Trophoblast cell (in vitro differentiated cells and primary cell): ENCODE data around the gene SLC35F3.
A peak's percentile ranks its signal among the peaks of the same experiment; 100 is the strongest.
"Not testable (repeated sequence)": the region's sequence is repeated elsewhere in the genome, so short reads cannot be mapped to it uniquely, and the experiment has no call there.

ENCODE experiments used
- DNase-seq, 2 donors: peaks; one replicate each; pipeline ENCODE4 v3.0.0-alpha.2; 2016
- H2AFZ ChIP-seq: 2 replicates; pipeline ENCODE4 v1.6.1; 2013; ENCODE audit warnings: low read length, moderate library complexity, mild to moderate bottlenecking; ENCODE audit not compliant: insufficient read depth, poor library complexity
- H2AK5ac ChIP-seq: 2 replicates; pipeline ENCODE4 v1.6.1; 2013; ENCODE audit warnings: mild to moderate bottlenecking, low read length
- H2BK120ac ChIP-seq: 2 replicates; pipeline ENCODE4 v1.6.1; 2013; ENCODE audit warnings: low read length, mild to moderate bottlenecking, moderate library complexity; ENCODE audit not compliant: insufficient read depth, poor library complexity
- H2BK12ac ChIP-seq: 2 replicates; pipeline ENCODE4 v1.6.1; 2013; ENCODE audit warnings: mild to moderate bottlenecking, low read length, moderate library complexity
- H2BK5ac ChIP-seq: 2 replicates; pipeline ENCODE4 v1.6.1; 2013; ENCODE audit warnings: low read length, low read depth, moderate library complexity, mild to moderate bottlenecking; ENCODE audit not compliant: poor library complexity
- H3K14ac ChIP-seq: 2 replicates; pipeline ENCODE4 v1.6.1; 2013; ENCODE audit warnings: mild to moderate bottlenecking, low read length
- H3K18ac ChIP-seq: 2 replicates; pipeline ENCODE4 v1.6.1; 2013; ENCODE audit warnings: mild to moderate bottlenecking, low read length
- H3K23ac ChIP-seq: 2 replicates; pipeline ENCODE4 v1.6.1; 2013; ENCODE audit warnings: low read length
- H3K27ac ChIP-seq: 2 replicates; pipeline ENCODE4 v1.5.1; 2013; ENCODE audit warnings: low read depth, mild to moderate bottlenecking, inconsistent platforms, low read length, moderate library complexity
- H3K27me3 ChIP-seq: 2 replicates; pipeline ENCODE4 v1.6.1; 2013; ENCODE audit warnings: inconsistent platforms, mild to moderate bottlenecking, low read length, moderate library complexity; ENCODE audit not compliant: insufficient read depth
- H3K36me3 ChIP-seq, 2 experiments: 1 replicate in 1 of 2; 2 replicates in 1 of 2; pipeline ENCODE4 v1.6.1; 2013; ENCODE audit warnings: low read length in 2 of 2, mild to moderate bottlenecking in 2 of 2, moderate library complexity in 1 of 2; ENCODE audit not compliant: insufficient read depth in 2 of 2, control insufficient read depth in 1 of 2
- H3K4ac ChIP-seq: 2 replicates; pipeline ENCODE4 v1.6.1; 2013; ENCODE audit warnings: low read depth, mild to moderate bottlenecking, low read length, moderate library complexity
- H3K4me1 ChIP-seq, 2 experiments: 1 replicate in 1 of 2; 2 replicates in 1 of 2; pipeline ENCODE4 v1.6.1; 2013; ENCODE audit warnings: low read length in 2 of 2, mild to moderate bottlenecking in 2 of 2, moderate library complexity in 1 of 2; ENCODE audit not compliant: insufficient read depth in 2 of 2, control insufficient read depth in 1 of 2
- H3K4me2 ChIP-seq: 2 replicates; pipeline ENCODE4 v1.6.1; 2013; ENCODE audit warnings: inconsistent platforms, mild to moderate bottlenecking, low read length, moderate library complexity
- H3K4me3 ChIP-seq: 2 replicates; pipeline ENCODE4 v1.5.1; 2013; ENCODE audit warnings: mild to moderate bottlenecking, low read depth, low read length, inconsistent platforms
- H3K79me1 ChIP-seq: one replicate; pipeline ENCODE4 v1.6.1; 2013; ENCODE audit warnings: low read length
- H3K79me2 ChIP-seq: 2 replicates; pipeline ENCODE4 v1.6.1; 2013; ENCODE audit warnings: low read length, mild to moderate bottlenecking; ENCODE audit not compliant: control insufficient read depth, insufficient read depth, poor library complexity
- H3K9ac ChIP-seq: 2 replicates; pipeline ENCODE4 v1.6.1; 2013; ENCODE audit warnings: mild to moderate bottlenecking, low read length
- H3K9me3 ChIP-seq: 2 replicates; pipeline ENCODE4 v1.6.1; 2013; ENCODE audit warnings: low read depth, mild to moderate bottlenecking, control low read depth, inconsistent platforms, low read length; ENCODE audit not compliant: insufficient read depth
- H4K12ac ChIP-seq: 2 replicates; pipeline ENCODE4 v1.6.1; 2013; ENCODE audit warnings: low read depth, mild to moderate bottlenecking, low read length, moderate library complexity
- H4K8ac ChIP-seq: 2 replicates; pipeline ENCODE4 v1.6.1; 2013; ENCODE audit warnings: low read depth, mild to moderate bottlenecking, low read length, moderate library complexity
- H4K91ac ChIP-seq: one replicate; pipeline ENCODE4 v1.6.1; 2013; ENCODE audit warnings: low read depth, mild to moderate bottlenecking, low read length, moderate library complexity
- WGBS: extraction: QIAGEN DNeasy Blood & Tissue Kit; methylation state at CpG from one replicate; pipeline ENCODE4 v1.1.7; 2013; ENCODE audit warnings: missing lambda C conversion rate; ENCODE audit not compliant: insufficient read length, insufficient coverage; ENCODE audit errors: extremely low coverage; 5-methylcytosine and 5-hydroxymethylcytosine counted together

SLC35F3 gene

GRCh38 chr1:234152344-234152743 is 247.9 kb downstream of the SLC35F3 start:
- H3K4me1 ChIP-seq, H3K4ac ChIP-seq, H3K9me3 ChIP-seq, H3K14ac ChIP-seq, H4K8ac ChIP-seq, H2BK120ac ChIP-seq, H3K27ac ChIP-seq, H3K23ac ChIP-seq, DNase-seq, H2AFZ ChIP-seq, H4K12ac ChIP-seq, H3K36me3 ChIP-seq, H3K18ac ChIP-seq, H3K79me1 ChIP-seq, H2BK12ac ChIP-seq, H4K91ac ChIP-seq, H2AK5ac ChIP-seq, H3K79me2 ChIP-seq, H3K4me3 ChIP-seq, H3K9ac ChIP-seq, H3K4me2 ChIP-seq, H2BK5ac ChIP-seq, H3K27me3 ChIP-seq: not testable (repeated sequence)
- no CpG with 5 or more reads among the region's 4 CpGs for WGBS

- Histone ChIP-seq H3K27me3 (no peaks in the 10 kb centered on the region), H3K4me3 (no peak overlapping the region), H3K14ac (no peak overlapping the region), H3K18ac (no peak overlapping the region), H3K4me1 (no peaks in the 10 kb centered on the region), H3K4me2 (no peak overlapping the region), H2BK120ac (no peak overlapping the region), H4K12ac (no peak overlapping the region), H2BK5ac (no peak overlapping the region), H3K23ac (no peak overlapping the region), H3K9ac (no peak overlapping the region), H3K36me3 (no peaks in the 10 kb centered on the region), H3K79me2 (no peaks in the 10 kb centered on the region), H2BK12ac (no peak overlapping the region), H2AK5ac (no peak overlapping the region), H3K79me1 (no peaks in the 10 kb centered on the region), H3K9me3 (no peaks in the 10 kb centered on the region), H3K27ac (no peak overlapping the region), H2AFZ (no peak overlapping the region), H3K4ac (no peak overlapping the region), H4K91ac (no peak overlapping the region), H4K8ac (no peak overlapping the region)
- DNase-seq, result peak; percentile 52 to 93
- no CpG with 5 or more reads among the region's 7 CpGs for WGBS
Measured at GRCh38 chr1:234154320-234155251, 250.1 kb downstream of the SLC35F3 start.

DNA sequence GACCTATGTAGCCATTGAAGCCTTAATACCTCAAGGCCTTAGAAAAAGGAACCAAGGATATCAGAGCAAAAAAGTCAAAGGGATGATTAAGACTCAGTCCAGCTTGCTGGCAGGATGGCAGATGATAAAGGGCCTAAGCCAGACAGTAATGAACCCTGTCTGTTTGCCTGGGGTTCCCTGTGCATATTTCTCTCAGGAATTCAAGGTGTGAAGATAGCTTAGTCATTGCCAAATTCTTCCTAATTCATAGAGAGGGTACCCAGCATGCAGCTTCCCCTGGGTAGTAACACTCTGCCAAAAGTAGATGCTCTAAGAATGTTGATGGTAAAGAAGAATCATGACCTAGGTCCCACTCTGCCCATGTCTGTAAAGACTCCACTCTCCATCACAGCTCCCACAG is 258.2 kb downstream of the SLC35F3 start:
- no peaks in the 10 kb centered on the region for H3K27me3 ChIP-seq
- no peak overlapping the region for H2BK120ac ChIP-seq
- H3K36me3 ChIP-seq, result no peaks in the 10 kb centered on the region
- no peak overlapping the region for H2AFZ ChIP-seq
- H4K12ac ChIP-seq, result no peak overlapping the region
- no peak overlapping the region for H2AK5ac ChIP-seq
- no peaks in the 10 kb centered on the region for H3K9me3 ChIP-seq
- no peaks in the 10 kb centered on the region for H3K79me2 ChIP-seq
- no peak overlapping the region for H3K4me3 ChIP-seq
- H3K14ac ChIP-seq, result no peak overlapping the region
- no peak overlapping the region for H3K27ac ChIP-seq
- no peak for DNase-seq
- no peaks in the 10 kb centered on the region for H3K79me1 ChIP-seq
- no peak overlapping the region for H2BK12ac ChIP-seq
- H3K9ac ChIP-seq, result no peak overlapping the region
- no peak overlapping the region for H4K91ac ChIP-seq
- no peak overlapping the region for H3K23ac ChIP-seq
- no peak overlapping the region for H3K4ac ChIP-seq
- no peaks in the 10 kb centered on the region for H3K4me1 ChIP-seq
- no peak overlapping the region for H4K8ac ChIP-seq
- H3K4me2 ChIP-seq, result no peak overlapping the region
- no peak overlapping the region for H3K18ac ChIP-seq
- no peak overlapping the region for H2BK5ac ChIP-seq

- Histone ChIP-seq H2AK5ac (no peak overlapping the region), H4K8ac (no peak overlapping the region), H3K9ac (no peak overlapping the region), H3K27ac (no peak overlapping the region), H4K91ac (no peak overlapping the region), H3K79me1 (no peaks in the 10 kb centered on the region), H3K36me3 (no peaks in the 10 kb centered on the region), H4K12ac (no peak overlapping the region), H2BK120ac (no peak overlapping the region), H3K14ac (no peak overlapping the region), H3K18ac (no peak overlapping the region), H3K27me3 (no peaks in the 10 kb centered on the region), H3K79me2 (no peaks in the 10 kb centered on the region), H3K4me2 (no peak overlapping the region), H2BK5ac (no peak overlapping the region), H3K4me3 (no peak overlapping the region), H3K23ac (no peak overlapping the region), H2BK12ac (no peak overlapping the region), H2AFZ (no peak overlapping the region), H3K4me1 (no peaks in the 10 kb centered on the region), H3K4ac (no peak overlapping the region), H3K9me3 (no peaks in the 10 kb centered on the region)
- DNase-seq, result no peak
- WGBS, result no CpG with 5 or more reads among the region's 6 CpGs
Measured at GRCh38 chr1:234163267-234163919, 258.9 kb downstream of the SLC35F3 start.
